WTC11 (cell line): Measurements from ENCODE around the gene THSD4.

Experiments
- ATF2 ChIP-seq: sonication (generic); formaldehyde crosslinking; IDR thresholded peaks from 2 replicates; pipeline ENCODE4 v1.8.1; 2022; ENCODE audit warnings: low read depth, missing genetic modification reagents, borderline replicate concordance
- CTCF ChIP-seq: fragments of 200-600 bp; IDR thresholded peaks from 2 replicates; pipeline ENCODE4 v1.8.0; 2022; ENCODE audit warnings: antibody characterized with exemption
- ETV6 ChIP-seq: sonication (generic); formaldehyde crosslinking; IDR thresholded peaks from 2 replicates; pipeline ENCODE4 v1.8.1; 2022; ENCODE audit warnings: mild to moderate bottlenecking, missing genetic modification reagents
- FOXP4 ChIP-seq: sonication (generic); formaldehyde crosslinking; IDR thresholded peaks from 2 replicates; pipeline ENCODE4 v1.8.0; 2022; ENCODE audit warnings: mild to moderate bottlenecking, missing genetic modification reagents
- IRF2 ChIP-seq: sonication (generic); formaldehyde crosslinking; IDR thresholded peaks from 2 replicates; pipeline ENCODE4 v1.8.0; 2022; ENCODE audit warnings: low read depth, missing genetic modification reagents, borderline replicate concordance
- JUN ChIP-seq: sonication (generic); formaldehyde crosslinking; IDR thresholded peaks from 2 replicates; pipeline ENCODE4 v1.8.0; 2023; ENCODE audit warnings: mild to moderate bottlenecking, missing genetic modification reagents
- NFE2L1 ChIP-seq: sonication (generic); formaldehyde crosslinking; IDR thresholded peaks from 2 replicates; pipeline ENCODE4 v1.8.1; 2023; ENCODE audit warnings: missing genetic modification reagents
- SMAD4 ChIP-seq: sonication (generic); formaldehyde crosslinking; IDR thresholded peaks from 2 replicates; pipeline ENCODE4 v1.8.0; 2022; ENCODE audit warnings: mild to moderate bottlenecking, missing genetic modification reagents
- TCF7 ChIP-seq: sonication (generic); formaldehyde crosslinking; IDR thresholded peaks from 2 replicates; pipeline ENCODE4 v1.8.0; 2022; ENCODE audit warnings: mild to moderate bottlenecking, low read depth, missing genetic modification reagents, moderate library complexity
- USF2 ChIP-seq: sonication (generic); formaldehyde crosslinking; IDR thresholded peaks from 2 replicates; pipeline ENCODE4 v1.8.1; 2023; ENCODE audit warnings: mild to moderate bottlenecking, missing genetic modification reagents, moderate library complexity
- TF ChIP-seq, protein P1 (sequence below): sonication (generic); formaldehyde crosslinking; IDR thresholded peaks from 2 replicates; pipeline ENCODE4 v1.8.1; 2023; ENCODE audit warnings: mild to moderate bottlenecking, moderate library complexity, missing genetic modification reagents
- TF ChIP-seq, protein P2 (sequence below): sonication (generic); formaldehyde crosslinking; IDR thresholded peaks from 2 replicates; pipeline ENCODE4 v1.8.0; 2022; ENCODE audit warnings: mild to moderate bottlenecking, missing genetic modification reagents
- TF ChIP-seq, protein P3 (sequence below): sonication (generic); formaldehyde crosslinking; IDR thresholded peaks from 2 replicates; pipeline ENCODE4 v1.8.0; 2022; ENCODE audit warnings: mild to moderate bottlenecking, missing genetic modification reagents

- TF ChIP-seq, protein P1, sequence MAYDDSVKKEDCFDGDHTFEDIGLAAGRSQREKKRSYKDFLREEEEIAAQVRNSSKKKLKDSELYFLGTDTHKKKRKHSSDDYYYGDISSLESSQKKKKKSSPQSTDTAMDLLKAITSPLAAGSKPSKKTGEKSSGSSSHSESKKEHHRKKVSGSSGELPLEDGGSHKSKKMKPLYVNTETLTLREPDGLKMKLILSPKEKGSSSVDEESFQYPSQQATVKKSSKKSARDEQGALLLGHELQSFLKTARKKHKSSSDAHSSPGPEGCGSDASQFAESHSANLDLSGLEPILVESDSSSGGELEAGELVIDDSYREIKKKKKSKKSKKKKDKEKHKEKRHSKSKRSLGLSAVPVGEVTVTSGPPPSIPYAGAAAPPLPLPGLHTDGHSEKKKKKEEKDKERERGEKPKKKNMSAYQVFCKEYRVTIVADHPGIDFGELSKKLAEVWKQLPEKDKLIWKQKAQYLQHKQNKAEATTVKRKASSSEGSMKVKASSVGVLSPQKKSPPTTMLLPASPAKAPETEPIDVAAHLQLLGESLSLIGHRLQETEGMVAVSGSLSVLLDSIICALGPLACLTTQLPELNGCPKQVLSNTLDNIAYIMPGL (CRISPR knock-in tag) = no peak
- no peak for TF ChIP-seq USF2 (CRISPR knock-in tag)
- TF ChIP-seq ETV6 = no peak
- TF ChIP-seq, protein P2, sequence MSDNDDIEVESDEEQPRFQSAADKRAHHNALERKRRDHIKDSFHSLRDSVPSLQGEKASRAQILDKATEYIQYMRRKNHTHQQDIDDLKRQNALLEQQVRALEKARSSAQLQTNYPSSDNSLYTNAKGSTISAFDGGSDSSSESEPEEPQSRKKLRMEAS (CRISPR knock-in tag) = no peak
- no peak for TF ChIP-seq JUN (CRISPR knock-in tag)
- no peak for TF ChIP-seq IRF2 (CRISPR knock-in tag)
- TF ChIP-seq, protein P3, sequence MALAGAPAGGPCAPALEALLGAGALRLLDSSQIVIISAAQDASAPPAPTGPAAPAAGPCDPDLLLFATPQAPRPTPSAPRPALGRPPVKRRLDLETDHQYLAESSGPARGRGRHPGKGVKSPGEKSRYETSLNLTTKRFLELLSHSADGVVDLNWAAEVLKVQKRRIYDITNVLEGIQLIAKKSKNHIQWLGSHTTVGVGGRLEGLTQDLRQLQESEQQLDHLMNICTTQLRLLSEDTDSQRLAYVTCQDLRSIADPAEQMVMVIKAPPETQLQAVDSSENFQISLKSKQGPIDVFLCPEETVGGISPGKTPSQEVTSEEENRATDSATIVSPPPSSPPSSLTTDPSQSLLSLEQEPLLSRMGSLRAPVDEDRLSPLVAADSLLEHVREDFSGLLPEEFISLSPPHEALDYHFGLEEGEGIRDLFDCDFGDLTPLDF (CRISPR knock-in tag) = no peak
- no peak for TF ChIP-seq CTCF
- no peak for TF ChIP-seq TCF7
- no peak for TF ChIP-seq FOXP4 (CRISPR knock-in tag)
- TF ChIP-seq NFE2L1 = no peak
- no peak for TF ChIP-seq ATF2 (CRISPR knock-in tag)
- TF ChIP-seq SMAD4 (CRISPR knock-in tag) = no peak
These were observed 471.2 kb downstream of the THSD4 start for GRCh38 chr15:71586463-71586862.
